IMR-90 (cell line): ENCODE data around the gene ACER1. TPM values are rescaled to one million over a fixed set of nuclear protein-coding genes. Genes with fewer than 3 reads are reported as not detected.
A peak's percentile ranks its signal among the peaks of the same experiment; 100 is the strongest.

Experiments used
- ATAC-seq: fragments of 200-7000 bp; cut with Tn5 transposase; 2 replicates; pipeline ENCODE4 v1.9.1; 2020; ENCODE audit warnings: low read depth, mild to moderate bottlenecking, moderate library complexity
- BruUV-seq: library from RNA; stranded (reverse); fragments of 400-500 nt; replicated peaks from 2 replicates; lab custom pipeline; 2021; lab: Mats Ljungman, UMichigan
- CTCF ChIA-PET: fragments of 300-600 bp; formaldehyde crosslinking; extraction: SDS; loops from one replicate; lab custom pipeline; 2021; ENCODE audit warnings: antibody characterized with exemption; lab: Yijun Ruan, JAX
- POLR2A ChIA-PET: fragments of 300-600 bp; sonication (Branson Sonifier 250); formaldehyde crosslinking; loops from one replicate; lab custom pipeline; 2022; ENCODE audit warnings: antibody characterized with exemption; ENCODE audit not compliant: unreplicated experiment; lab: Charles Lee
- DNase-seq: peaks from one replicate; pipeline ENCODE4 v3.0.0; 2013
- H2AFZ ChIP-seq: replicated peaks from 2 replicates; pipeline ENCODE3; 2013; ENCODE audit warnings: low read length, mild to moderate bottlenecking; ENCODE audit not compliant: poor library complexity
- H2AK5ac ChIP-seq: 2 replicates; pipeline ENCODE4 v1.6.1; 2013; ENCODE audit warnings: low read depth, low read length, inconsistent platforms
- H2AK9ac ChIP-seq: replicated peaks from 2 replicates; pipeline ENCODE3; 2013; ENCODE audit warnings: mild to moderate bottlenecking, low read depth, low read length, moderate library complexity; ENCODE audit not compliant: poor library complexity
- H2BK120ac ChIP-seq: 2 replicates; pipeline ENCODE4 v1.6.1; 2013; ENCODE audit warnings: low read depth, low read length, inconsistent platforms
- H2BK15ac ChIP-seq: 3 replicates; pipeline ENCODE4 v1.6.1; 2013; ENCODE audit warnings: low read depth, low read length, inconsistent platforms
- H2BK20ac ChIP-seq: 2 replicates; pipeline ENCODE4 v1.6.1; 2013; ENCODE audit warnings: low read depth, mild to moderate bottlenecking, inconsistent platforms, low read length, moderate library complexity
- H2BK5ac ChIP-seq: 2 replicates; pipeline ENCODE4 v1.6.1; 2013; ENCODE audit warnings: mild to moderate bottlenecking, low read depth, low read length, inconsistent platforms; ENCODE audit not compliant: poor library complexity, severe bottlenecking
- H3K14ac ChIP-seq: replicated peaks from 2 replicates; pipeline ENCODE4 v1.6.1; 2013; ENCODE audit warnings: low read depth, low read length, inconsistent platforms
- H3K18ac ChIP-seq: 2 replicates; pipeline ENCODE4 v1.6.1; 2013; ENCODE audit warnings: low read depth, low read length, control low read depth
- H3K23ac ChIP-seq: 2 replicates; pipeline ENCODE4 v1.6.1; 2013; ENCODE audit warnings: low read depth, low read length, inconsistent platforms
- H3K27ac ChIP-seq: 2 replicates; pipeline ENCODE4 v1.5.1; 2013; ENCODE audit warnings: mild to moderate bottlenecking, control low read depth, low read length; ENCODE audit not compliant: insufficient read depth
- H3K27me3 ChIP-seq: 2 replicates; pipeline ENCODE4 v1.6.1; 2013; ENCODE audit warnings: low read length; ENCODE audit not compliant: control insufficient read depth, insufficient read depth
- H3K36me3 ChIP-seq: 2 replicates; pipeline ENCODE4 v1.6.1; 2013; ENCODE audit warnings: low read length, mixed read lengths; ENCODE audit not compliant: control insufficient read depth, insufficient read depth
- H3K4ac ChIP-seq: 2 replicates; pipeline ENCODE4 v1.6.1; 2013; ENCODE audit warnings: low read depth, low read length, inconsistent platforms
- H3K4me1 ChIP-seq: 2 replicates; pipeline ENCODE4 v1.6.1; 2013; ENCODE audit warnings: low read length, mixed read lengths; ENCODE audit not compliant: control insufficient read depth, insufficient read depth
- H3K4me2 ChIP-seq: 2 replicates; pipeline ENCODE4 v1.6.1; 2013; ENCODE audit warnings: low read depth, mild to moderate bottlenecking, control low read depth, low read length, moderate library complexity
- H3K4me3 ChIP-seq: 2 replicates; pipeline ENCODE4 v1.5.1; 2013; ENCODE audit warnings: low read depth, mild to moderate bottlenecking, control low read depth, low read length, moderate library complexity; ENCODE audit not compliant: insufficient read depth
- H3K56ac ChIP-seq: 2 replicates; pipeline ENCODE4 v1.6.1; 2013; ENCODE audit warnings: low read length, inconsistent platforms; ENCODE audit not compliant: insufficient read depth; ENCODE audit errors: extremely low read depth
- H3K79me1 ChIP-seq, 2 experiments: 2 replicates each; pipeline ENCODE4 v1.6.1; 2013; ENCODE audit warnings: low read length in 2 of 2, inconsistent platforms in 1 of 2, low read depth in 1 of 2
- H3K9ac ChIP-seq: 2 replicates; pipeline ENCODE4 v1.6.1; 2013; ENCODE audit warnings: low read depth, low read length, control low read depth
- H3K9me1 ChIP-seq: 2 replicates; pipeline ENCODE4 v1.6.1; 2013; ENCODE audit warnings: low read length, inconsistent platforms; ENCODE audit not compliant: insufficient read depth
- H3K9me3 ChIP-seq: 2 replicates; pipeline ENCODE4 v1.6.1; 2013; ENCODE audit warnings: low read length; ENCODE audit not compliant: control insufficient read depth, insufficient read depth
- H4K20me1 ChIP-seq: 2 replicates; pipeline ENCODE4 v1.6.1; 2013; ENCODE audit warnings: low read length, inconsistent platforms; ENCODE audit not compliant: insufficient read depth
- H4K5ac ChIP-seq: 2 replicates; pipeline ENCODE4 v1.6.1; 2013; ENCODE audit warnings: mild to moderate bottlenecking, low read depth, low read length, control low read depth
- H4K8ac ChIP-seq, 2 experiments: 2 replicates each; pipeline ENCODE4 v1.6.1; 2013; ENCODE audit warnings: low read depth in 2 of 2, low read length in 2 of 2, control low read depth in 1 of 2, inconsistent platforms in 1 of 2
- H4K91ac ChIP-seq: 2 replicates; pipeline ENCODE4 v1.6.1; 2013; ENCODE audit warnings: low read depth, low read length, inconsistent platforms; ENCODE audit not compliant: insufficient read depth
- SMC3 ChIP-seq: fragments of 150-350 bp; IDR thresholded peaks from 2 replicates; pipeline ENCODE4 v1.6.1; 2016; ENCODE audit warnings: low read depth, mild to moderate bottlenecking, antibody characterized with exemption, low read length, moderate library complexity
- WGBS, 2 experiments: methylation state at CpG; one replicate each; pipeline versions ENCODE4 v1.1.5 to v1.1.7; 2013; ENCODE audit warnings: missing lambda C conversion rate in 2 of 2; ENCODE audit not compliant: insufficient read length in 1 of 2; ENCODE audit errors: extremely low coverage in 2 of 2; 5-methylcytosine and 5-hydroxymethylcytosine counted together
- dilution Hi-C: fragments of 300-500 bp; cut with HindIII; formaldehyde crosslinking; loops from one replicate; pipeline ENCODE4 v1.14.3; 2018; ENCODE audit warnings: low sequenced_read_pairs; ENCODE audit not compliant: unreplicated experiment
- in situ Hi-C: fragments of 300-500 bp; cut with MboI; formaldehyde crosslinking; loops from 3 replicates; pipeline ENCODE4 v1.14.3; 2019; ENCODE audit warnings: low sequenced_read_pairs, inconsistent platforms, mixed read lengths
- intact Hi-C: fragments of 100-400 bp; cut with micrococcal nuclease; formaldehyde crosslinking; loops from 2 replicates; pipeline ENCODE4 v1.10.0; 2022
- polyA plus RNA-seq, 3 experiments: library from polyadenylated mRNA; depleted of rRNA; stranded (reverse); fragments of >200 nt; gene quantifications; 2 replicates each; pipeline ENCODE4 v1.2.3, GENCODE V29; 2012; ENCODE audit warnings: low replicate concordance in 1 of 3
- total RNA-seq: library from RNA; depleted of rRNA; stranded (reverse); fragments of >200 nt; gene quantifications from 2 replicates; pipeline ENCODE4 v1.2.3, GENCODE V29; 2012

ACER1 gene
- total and polyA plus RNA-seq, 2 of the 4 experiments (the other 2 are of a cell fraction), result not detected

GRCh38 chr19:6358003-6358402 is 24.6 kb upstream of the ACER1 start:
- Histone ChIP-seq H3K27me3 (no peaks in the 10 kb centered on the region), H2BK120ac (no peak overlapping the region), H3K4me3 (no peak overlapping the region), H3K9ac (no peak overlapping the region), H2AK9ac (no peak overlapping the region), H3K14ac (no peak overlapping the region), H3K36me3 (no peaks in the 10 kb centered on the region), H3K27ac (no peak overlapping the region), H3K4ac (no peak overlapping the region), H3K23ac (no peak overlapping the region), H2AK5ac (no peak overlapping the region), H2BK5ac (no peak overlapping the region), H3K56ac (no peak overlapping the region), H4K91ac (no peak overlapping the region), H2AFZ (peak overlapping the region; percentile 32), H4K8ac (no peak overlapping the region), H3K4me2 (no peak overlapping the region), H3K4me1 (peaks cover 5% of the 10 kb centered on the region), H3K9me1 (no peaks in the 10 kb centered on the region), H4K5ac (no peak overlapping the region), H3K79me1 (peaks cover 8 to 20% of the 10 kb centered on the region in 2 experiments; a peak in 3 of 4 replicates), H2BK20ac (no peak overlapping the region), H2BK15ac (no peak overlapping the region), H3K9me3 (no peaks in the 10 kb centered on the region), H4K20me1 (no peaks in the 10 kb centered on the region), H3K18ac (no peak overlapping the region)
- DNase-seq (no peak), ATAC-seq (no peak)
- no peak for TF ChIP-seq SMC3
- dilution Hi-C loops, result no loop called here
- WGBS, 2 experiments, result no CpG with 5 or more reads among the region's 9 CpGs
- CTCF ChIA-PET, result no interaction called here
- no TSS peak for BruUV-seq
- in situ Hi-C loops, result no loop called here
- intact Hi-C loops, result no loop called here
- POLR2A ChIA-PET, result no interaction called here
